ENCODE measurements around the gene ABHD10.
"Not testable (repeated sequence)": the region's sequence is repeated elsewhere in the genome, so short reads cannot be mapped to it uniquely, and the experiment has no call there.

ABHD10 gene

DNA sequence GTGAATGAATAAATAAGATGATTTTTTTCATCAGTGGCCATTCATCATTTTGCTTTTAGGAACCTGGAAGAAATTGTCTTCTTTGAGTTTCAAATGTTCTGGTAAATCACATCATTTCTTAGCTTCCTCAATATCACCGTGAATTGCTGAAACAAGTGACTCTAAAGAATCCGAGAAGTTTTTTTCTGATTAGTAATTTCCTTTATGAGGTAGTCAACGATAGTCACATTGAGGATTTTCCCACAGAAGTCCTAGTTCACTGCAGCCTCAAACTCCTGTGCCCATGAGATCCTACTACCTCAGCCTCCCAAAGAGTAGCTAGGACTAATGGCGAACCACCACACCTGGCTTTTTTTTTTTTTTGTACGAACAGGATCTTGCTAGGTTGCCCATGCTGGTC lies 52.1 kb downstream of the ABHD10 start:
- ChIA-PET POLR2A (no interaction called here), CTCF (interaction anchor here (1.1 to 5.4 kb wide), 3 partner anchors 12 to 42 kb away, joined by 14 to 41 read pairs (median 17); no protein-coding TSS in a partner anchor)
- TF ChIP-seq, protein P1, sequence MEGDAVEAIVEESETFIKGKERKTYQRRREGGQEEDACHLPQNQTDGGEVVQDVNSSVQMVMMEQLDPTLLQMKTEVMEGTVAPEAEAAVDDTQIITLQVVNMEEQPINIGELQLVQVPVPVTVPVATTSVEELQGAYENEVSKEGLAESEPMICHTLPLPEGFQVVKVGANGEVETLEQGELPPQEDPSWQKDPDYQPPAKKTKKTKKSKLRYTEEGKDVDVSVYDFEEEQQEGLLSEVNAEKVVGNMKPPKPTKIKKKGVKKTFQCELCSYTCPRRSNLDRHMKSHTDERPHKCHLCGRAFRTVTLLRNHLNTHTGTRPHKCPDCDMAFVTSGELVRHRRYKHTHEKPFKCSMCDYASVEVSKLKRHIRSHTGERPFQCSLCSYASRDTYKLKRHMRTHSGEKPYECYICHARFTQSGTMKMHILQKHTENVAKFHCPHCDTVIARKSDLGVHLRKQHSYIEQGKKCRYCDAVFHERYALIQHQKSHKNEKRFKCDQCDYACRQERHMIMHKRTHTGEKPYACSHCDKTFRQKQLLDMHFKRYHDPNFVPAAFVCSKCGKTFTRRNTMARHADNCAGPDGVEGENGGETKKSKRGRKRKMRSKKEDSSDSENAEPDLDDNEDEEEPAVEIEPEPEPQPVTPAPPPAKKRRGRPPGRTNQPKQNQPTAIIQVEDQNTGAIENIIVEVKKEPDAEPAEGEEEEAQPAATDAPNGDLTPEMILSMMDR (IDR thresholded peaks at IDR 0.05; ENCODE audit: insufficient read depth, low read length, missing control alignments), result no peak
- no peak for DNase-seq (ENCODE audit: low read depth, low spot score)
- no peak overlapping the region for H3K4me3 ChIP-seq (ENCODE audit: low read depth, low read length)

DNA sequence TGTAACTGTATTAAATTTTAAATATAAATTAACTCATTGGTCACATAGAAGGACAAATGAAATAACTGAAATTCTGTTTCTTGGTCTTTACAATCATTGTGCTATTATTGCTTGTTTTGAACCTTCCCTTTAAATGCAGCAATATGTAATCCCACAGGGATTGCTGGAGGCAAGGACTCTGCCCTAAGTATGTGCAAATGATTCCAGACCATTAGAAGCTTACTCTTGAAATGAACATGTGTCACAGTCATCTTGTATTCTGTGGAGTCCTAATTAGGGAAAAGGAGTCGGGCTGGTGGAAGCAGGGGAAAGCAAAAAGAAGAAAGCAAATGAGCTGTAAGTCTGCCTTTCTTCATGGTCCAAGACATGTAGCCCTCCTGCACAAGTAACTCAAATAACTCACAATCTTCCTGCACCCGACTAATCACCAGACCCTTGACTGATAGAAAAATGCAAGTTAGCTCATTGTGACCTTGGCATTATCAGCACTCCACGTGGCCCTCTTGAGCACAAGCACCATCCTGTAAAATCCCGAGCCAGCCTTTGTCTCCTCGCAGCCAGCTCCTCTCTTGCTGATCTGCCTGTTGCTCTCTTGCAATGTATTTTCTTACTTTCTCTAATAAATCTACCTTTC lies 53.4 kb downstream of the ABHD10 start:
- TF ChIP-seq, protein P1 (IDR thresholded peaks at IDR 0.05; ENCODE audit: insufficient read depth, low read length, missing control alignments), result no peak
- ChIA-PET POLR2A (no interaction called here), CTCF (interaction anchor here (0.7 to 5.4 kb wide), 4 partner anchors 11 to 43 kb away, joined by 3 to 41 read pairs (median 16); no protein-coding TSS in a partner anchor)
- no peak for DNase-seq (ENCODE audit: low read depth, low spot score)
- H3K4me3 ChIP-seq (ENCODE audit: low read depth, low read length), result no peak overlapping the region

DNA sequence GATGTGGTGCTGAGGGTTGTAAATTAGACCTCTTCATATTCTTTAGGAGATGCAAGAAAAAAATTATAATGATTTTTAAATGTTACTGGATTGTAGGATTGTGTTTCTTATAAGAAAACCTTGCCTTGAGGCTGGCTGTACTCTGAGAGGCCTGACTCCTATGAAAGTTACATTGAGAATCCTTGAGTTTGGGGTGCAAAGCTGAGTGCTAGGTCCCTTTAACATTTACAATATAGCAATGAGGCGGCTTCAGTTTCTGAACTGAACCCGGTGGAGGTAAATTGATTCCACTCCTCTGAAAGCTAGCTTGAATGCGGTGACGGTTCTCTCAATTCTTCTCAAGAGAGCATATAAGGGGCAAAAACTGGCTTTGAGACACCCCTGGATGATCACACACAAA lies 55.6 kb downstream of the ABHD10 start, which contains the start of gene TMPRSS7:
Gene TMPRSS7, plus strand, starts transcription at position 301 of the 400 bp plus-strand sequence. CDS start 110 bp downstream, outside the sequence.
- ChIA-PET CTCF (interaction anchor here (0.9 to 5.4 kb wide), 5 partner anchors 9 to 45 kb away, joined by 3 to 41 read pairs (median 6); no protein-coding TSS in a partner anchor), POLR2A (no interaction called here)
- no peak within 1 kb of the TSS for H3K4me3 ChIP-seq (ENCODE audit: low read depth, low read length)
- no peak for DNase-seq (ENCODE audit: low read depth, low spot score)
- TF ChIP-seq, protein P1 (IDR thresholded peaks at IDR 0.05; ENCODE audit: insufficient read depth, low read length, missing control alignments), result no peak

- TF ChIP-seq, protein P1 (IDR thresholded peaks at IDR 0.05; ENCODE audit: insufficient read depth, low read length, missing control alignments), result no peak
- POLR2A ChIA-PET, result no interaction called here
- no peak overlapping the region for H3K4me3 ChIP-seq (ENCODE audit: low read depth, low read length)
- no peak for DNase-seq (ENCODE audit: low read depth, low spot score)
- CTCF ChIA-PET, result interaction anchor here (0.9 to 5.4 kb wide), 5 partner anchors 9 to 45 kb away, joined by 3 to 41 read pairs (median 6); no protein-coding TSS in a partner anchor
Observed at GRCh38 chr3:112035241-112035640, 56.4 kb downstream of the ABHD10 start.

DNA sequence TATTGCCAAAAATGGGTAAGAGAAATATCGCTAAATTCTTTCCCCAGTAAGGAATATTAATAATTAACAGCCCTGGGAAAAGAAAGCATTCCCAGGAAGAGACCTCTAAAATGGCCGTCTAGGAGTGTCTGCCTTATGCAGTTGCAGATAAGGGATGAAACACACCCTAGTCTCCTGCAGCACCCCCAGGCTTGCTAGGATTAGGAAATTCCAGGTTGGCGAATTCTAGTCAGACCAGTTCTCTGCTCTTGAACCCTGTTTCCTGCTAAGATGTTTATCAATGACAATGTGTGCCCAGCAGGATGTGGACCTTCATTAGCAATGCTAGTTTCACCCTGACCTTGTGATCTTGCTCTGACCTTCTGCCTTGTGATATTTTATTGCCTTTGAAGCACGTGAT lies 58.4 kb downstream of the ABHD10 start:
- CTCF ChIA-PET; POLR2A ChIA-PET; DNase-seq (ENCODE audit: low read depth, low spot score); H3K4me3 ChIP-seq (ENCODE audit: low read depth, low read length): not testable (repeated sequence)

DNA sequence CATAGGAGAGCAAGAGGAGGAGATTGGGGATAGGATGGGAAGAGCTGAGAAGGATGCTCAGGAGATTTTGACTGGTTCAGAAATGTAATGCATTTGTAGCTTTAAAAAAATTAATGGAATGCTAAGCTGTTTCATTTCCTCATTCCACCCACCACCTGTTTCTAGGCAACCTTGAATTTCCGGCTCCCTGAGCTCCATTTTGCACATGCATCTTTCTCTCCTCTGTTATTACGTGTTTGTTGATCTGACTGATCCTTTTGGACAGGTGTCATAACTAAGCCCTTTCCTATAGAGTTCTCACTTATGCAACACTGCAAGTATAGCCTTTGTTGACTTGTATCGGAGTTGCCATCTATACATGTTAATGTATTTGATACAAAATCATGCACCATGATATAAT lies 60.0 kb downstream of the ABHD10 start:
- H3K4me3 ChIP-seq (ENCODE audit: low read depth, low read length), result no peak overlapping the region
- ChIA-PET CTCF (interaction anchor here (1.3 to 1.9 kb wide), 4 partner anchors 14 to 51 kb away, joined by 3 to 8 read pairs (median 4); no protein-coding TSS in a partner anchor), POLR2A (no interaction called here)
- no peak for DNase-seq (ENCODE audit: low read depth, low spot score)
- TF ChIP-seq, protein P1 (IDR thresholded peaks at IDR 0.05; ENCODE audit: insufficient read depth, low read length, missing control alignments), result no peak

Measured in AG04449 (cell line).